Renal cortex interstitium (tissue), 11 donors: ENCODE data around the gene HMCN1. TPM values are rescaled to one million over a fixed set of nuclear protein-coding genes. Genes with fewer than 3 reads are reported as not detected.
"Not testable (repeated sequence)": the region's sequence is repeated elsewhere in the genome, so short reads cannot be mapped to it uniquely, and the experiment has no call there.

Source experiments
- DNase-seq, 11 donors: peaks; one replicate each; pipeline ENCODE4 v3.0.0-alpha.2; 2013; ENCODE audit warnings: low read depth in 9 of 11, low spot score in 4 of 11; ENCODE audit errors: extremely low read depth in 1 of 11
- polyA plus RNA-seq, 3 donors: library from polyadenylated mRNA; unstranded; fragments of 120-200 nt; gene quantifications; one replicate each; pipeline ENCODE4 v1.2.1, GENCODE V29; 2013; ENCODE audit not compliant: insufficient read length in 3 of 3

Gene HMCN1
- polyA plus RNA-seq, 3 donors: 41.2 to 67.3 (median 60.3) TPM

DNA sequence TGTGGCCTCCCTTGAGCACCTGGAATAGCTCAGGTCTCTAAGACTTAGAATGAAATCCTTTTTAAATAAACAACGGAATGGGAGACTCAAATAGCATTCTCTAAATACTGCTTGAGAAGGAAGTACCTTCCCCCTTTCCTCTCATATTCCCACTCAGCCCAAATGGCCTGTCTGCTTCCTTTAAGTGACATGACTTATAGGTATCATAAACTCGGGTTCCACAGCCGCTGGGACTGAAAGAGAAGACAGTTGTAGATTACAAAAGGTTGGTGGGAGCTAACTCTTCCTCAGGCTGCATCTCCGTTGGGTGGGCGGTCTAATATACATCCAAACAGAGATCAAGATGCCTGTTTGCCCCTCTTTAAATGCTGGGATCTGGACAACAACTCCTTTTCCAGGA, 1.2 kb upstream of the HMCN1 start:
- peak in 9 of 11 donors; percentile 17 to 73 (median 54) for DNase-seq

DNA sequence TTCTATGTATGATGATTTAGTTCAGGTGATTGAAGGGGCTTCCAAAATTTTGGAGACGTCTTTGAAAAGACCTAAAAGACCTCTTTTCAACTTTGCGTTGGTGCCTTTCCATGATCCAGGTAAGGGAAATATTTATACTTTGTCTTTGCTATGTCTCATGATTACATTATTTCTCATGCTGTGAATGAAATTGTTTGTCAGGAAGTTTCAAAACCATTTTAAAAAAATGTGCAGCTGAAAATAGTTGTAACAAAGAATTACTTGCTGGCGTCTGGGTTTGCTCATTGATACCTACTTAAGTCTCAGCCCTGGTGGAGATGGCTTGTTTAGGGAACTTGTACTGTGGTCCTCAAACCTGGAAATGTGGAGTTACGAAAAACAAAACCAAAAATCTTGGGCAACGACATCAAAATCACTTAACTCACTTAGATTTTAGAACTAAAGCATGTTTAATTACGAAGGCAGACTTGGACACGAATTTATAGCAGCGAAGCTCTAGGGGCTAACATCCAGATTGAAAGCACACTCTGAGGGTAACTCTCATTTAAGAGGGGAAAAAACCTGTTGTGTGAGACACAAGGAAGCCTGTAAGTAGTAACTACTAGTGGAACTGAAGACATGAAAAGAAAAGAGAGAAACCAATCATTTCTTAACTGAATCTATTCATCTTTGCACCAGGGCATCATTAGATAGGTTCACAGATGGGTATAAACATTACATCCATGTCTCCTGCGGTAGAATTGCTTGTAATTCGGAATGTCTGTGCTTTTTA, 924 bp downstream of the HMCN1 start:
- peak in 4 of 11 donors; percentile 1 to 35 (median 23) for DNase-seq

DNA sequence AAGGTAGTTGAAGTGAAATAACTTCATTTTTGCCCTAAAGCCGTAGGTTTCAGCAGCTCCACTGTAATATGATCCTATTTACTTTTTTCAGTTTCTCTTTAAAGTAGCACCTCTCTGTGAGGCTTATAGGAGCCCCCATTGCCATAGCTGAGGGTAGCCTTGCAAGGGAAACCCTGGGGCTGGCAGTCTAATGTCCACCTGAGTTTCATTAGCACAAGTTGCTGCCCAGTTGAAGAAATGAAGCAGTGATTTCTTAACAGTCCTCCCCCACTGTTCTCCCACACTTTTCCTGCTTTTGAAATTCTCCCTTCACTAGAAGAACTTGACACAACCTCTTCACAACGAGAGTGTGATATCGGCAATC, 1.5 kb downstream of the HMCN1 start:
- DNase-seq: peak in 4 of 11 donors; percentile 1 to 18 (median 10)

DNA sequence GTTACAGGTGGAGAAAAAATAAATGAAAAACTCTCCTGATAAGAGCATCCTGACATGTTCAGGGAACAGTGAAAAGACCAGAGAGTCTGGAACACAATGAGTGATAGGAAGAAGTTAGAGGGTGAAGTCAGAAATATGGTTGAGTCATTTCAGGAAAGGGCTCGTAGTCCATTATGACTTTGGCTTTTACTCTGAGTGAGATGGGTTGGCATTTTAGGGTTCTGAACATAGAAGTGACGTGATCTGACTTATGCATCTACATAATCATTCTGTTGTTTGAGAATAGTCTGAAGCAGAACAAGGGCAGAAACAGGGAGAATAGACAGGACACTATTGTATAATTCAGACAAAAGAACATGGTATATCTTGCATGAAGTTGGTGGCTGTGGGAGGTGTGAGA, 5.8 kb downstream of the HMCN1 start:
- no peak for DNase-seq

DNA sequence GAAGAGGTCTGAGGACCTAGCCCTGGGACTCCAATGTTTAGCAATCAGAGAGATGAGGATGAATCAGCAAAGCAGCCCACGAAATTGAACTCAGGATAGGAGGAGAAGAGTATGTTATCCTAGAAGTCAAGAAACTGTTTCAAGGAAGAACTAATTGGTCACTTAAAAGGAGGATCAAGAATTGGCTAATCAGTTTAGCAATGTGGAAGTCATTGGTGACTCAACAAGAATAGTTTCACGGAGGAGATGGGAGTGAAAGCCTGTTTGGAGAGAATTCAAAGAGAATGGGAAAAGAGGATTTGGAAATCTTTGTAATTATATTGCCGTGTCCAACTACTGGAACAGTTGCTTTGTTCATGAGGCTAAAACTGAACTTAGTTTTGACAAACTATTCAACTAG, 7.4 kb downstream of the HMCN1 start:
- no peak for DNase-seq

DNA sequence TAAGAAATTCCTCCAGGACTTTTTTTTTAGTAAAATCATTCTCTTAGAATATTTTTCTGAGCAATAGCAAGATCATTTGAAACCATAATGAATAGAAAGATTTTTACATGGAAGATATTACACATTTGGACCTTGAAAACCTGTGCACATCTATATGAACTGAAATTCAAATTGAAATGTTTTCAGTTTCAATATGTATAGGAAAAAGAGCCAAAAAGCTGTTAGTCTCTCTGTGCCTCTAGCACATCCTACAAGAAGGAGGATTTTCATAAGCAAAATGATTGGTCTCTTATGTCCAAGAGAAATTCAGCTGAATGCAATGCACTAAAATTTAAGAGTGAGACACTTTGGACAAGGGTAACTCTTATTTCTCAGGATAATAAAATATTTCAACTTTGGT, 8.2 kb downstream of the HMCN1 start:
- no peak for DNase-seq

DNA sequence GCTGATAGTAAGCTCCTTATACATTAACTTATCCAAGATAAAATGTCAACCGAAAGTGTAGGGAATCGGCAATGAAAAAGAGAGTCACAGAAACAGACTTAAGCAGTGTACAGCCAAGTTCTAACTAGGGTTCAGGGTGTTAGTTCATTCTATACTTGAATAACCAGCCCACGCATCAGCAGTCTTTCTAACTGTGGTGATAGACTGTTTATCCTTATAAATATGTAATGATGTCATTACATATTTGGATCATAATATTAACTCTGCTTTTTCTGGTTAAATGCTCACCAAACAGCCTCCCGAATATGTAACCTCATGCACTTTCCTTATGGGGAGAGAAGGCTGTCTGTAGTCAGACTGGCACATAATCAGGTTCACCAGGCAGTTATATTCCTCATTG, 11.0 kb downstream of the HMCN1 start:
- no peak for DNase-seq

DNA sequence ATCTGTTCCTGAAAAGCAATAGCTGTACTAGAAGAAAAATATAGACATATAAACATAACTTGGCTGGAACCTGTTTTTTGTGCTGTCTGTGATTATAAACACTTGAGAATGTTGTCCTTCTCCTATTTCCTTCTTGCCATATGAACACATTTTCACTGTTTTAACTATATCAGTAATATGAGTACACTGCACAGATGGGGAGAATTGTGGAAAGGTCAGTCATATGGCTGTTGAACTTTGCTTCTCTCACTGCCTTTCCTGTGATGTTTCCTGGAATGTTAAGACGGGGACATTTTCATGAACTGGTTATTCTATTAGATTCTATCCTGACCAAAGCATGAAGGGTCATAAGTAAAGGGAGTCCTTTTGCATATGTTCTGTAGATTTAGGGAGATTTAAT, 24.9 kb downstream of the HMCN1 start:
- no peak for DNase-seq

DNA sequence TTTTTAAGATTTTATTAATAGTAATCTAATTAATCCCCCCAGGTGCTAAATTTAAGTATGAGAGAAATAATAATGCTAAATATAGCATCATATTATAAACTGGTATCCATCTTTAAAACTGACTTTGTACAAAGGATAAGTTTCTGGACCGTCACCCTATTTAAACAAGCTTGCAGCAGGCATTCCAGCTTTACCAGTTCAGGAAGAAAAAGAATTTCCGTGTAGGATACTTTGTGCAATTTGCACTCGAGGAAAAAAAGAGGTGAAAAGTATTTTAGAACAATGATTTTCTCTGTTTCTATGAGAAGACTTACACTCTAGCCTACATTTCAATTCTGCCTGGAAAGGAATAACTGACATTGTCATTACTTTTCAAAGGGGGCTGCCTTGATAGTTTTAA, 27.6 kb downstream of the HMCN1 start:
- no peak for DNase-seq

DNA sequence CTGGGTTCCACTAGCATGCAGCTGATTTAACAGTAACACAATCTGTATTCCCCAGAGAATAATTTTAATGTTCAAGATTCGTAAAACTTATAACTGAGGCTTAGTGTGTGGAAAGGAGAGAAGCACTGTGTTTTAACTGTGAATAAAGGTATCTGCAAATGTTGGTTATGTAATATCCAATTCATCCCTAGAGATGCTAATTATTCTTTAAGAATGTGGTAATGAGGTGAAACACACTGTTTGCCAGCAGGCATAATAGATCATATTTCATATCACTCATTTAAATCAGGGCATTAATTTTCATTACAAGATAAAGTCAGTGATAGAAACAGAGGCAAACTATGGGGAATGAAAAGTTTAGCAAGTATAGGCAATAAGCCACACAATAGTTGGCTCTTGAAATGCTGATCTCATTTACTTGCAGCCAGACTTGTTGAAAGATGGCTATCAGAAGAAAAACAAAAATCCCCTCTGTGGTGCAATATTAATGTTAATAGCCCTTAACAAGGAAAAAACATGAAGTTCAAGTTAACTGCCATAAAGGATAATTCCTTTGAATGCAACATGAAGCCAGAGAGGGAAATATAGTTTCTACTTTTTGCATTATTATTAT, 33.4 kb downstream of the HMCN1 start:
- DNase-seq: no peak

DNA sequence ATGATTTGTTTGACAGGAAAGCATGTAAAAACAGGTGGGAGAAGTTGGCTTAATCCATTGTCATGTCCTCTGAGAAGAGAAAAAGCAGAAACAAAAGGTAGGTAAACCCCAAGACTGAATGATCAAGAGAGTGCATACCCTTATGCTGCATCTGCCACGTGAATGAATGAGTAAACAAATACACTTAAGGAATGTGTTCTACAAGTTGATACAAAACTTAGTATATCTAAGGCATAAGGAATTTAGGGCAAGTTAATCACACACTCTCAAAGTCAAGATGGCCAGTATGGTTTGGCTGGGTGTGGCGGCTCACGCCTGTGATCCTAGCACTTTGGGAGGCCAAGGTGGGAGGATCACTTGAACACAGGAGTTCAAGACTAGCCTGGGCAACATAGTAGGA, 34.2 kb downstream of the HMCN1 start:
- no peak for DNase-seq

DNA sequence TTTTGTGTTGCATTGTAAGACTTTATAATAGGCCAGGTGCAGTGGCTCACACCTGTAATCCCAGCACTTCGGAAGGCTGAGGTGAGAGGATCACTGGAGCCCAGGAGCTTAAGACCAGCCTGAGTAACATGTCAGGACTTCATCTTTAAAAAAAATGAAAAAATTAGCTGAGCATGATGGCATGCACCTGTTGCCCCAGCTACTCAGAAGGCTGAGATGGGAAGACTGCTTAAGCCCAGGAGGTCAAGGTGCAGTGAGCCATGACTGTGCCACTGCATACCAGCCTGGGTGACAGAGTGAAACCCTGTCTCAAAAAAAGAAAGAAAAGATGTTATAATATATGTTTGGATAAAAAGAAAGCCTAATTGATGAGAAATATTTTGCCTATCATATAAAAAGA, 34.9 kb downstream of the HMCN1 start:
- no peak for DNase-seq

DNA sequence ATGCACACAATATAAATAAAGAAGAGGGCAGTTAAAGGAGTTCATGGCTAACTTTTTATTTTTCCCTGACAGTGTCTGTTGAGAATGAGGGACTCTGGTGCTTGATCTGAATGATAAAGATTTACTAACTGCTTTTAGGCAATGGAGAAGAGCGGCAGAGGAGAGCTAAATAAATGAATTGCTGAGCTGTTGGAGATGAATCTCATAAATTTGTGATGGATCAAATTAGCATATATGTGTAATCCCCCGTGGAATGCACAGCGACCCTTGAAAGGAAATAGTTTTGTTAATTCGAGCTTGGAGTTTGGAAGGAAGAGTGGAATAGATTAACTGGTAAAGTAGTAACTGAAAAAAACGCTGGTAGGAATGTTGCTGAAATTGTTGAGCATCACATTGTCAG, 40.2 kb downstream of the HMCN1 start:
- no peak for DNase-seq

DNA sequence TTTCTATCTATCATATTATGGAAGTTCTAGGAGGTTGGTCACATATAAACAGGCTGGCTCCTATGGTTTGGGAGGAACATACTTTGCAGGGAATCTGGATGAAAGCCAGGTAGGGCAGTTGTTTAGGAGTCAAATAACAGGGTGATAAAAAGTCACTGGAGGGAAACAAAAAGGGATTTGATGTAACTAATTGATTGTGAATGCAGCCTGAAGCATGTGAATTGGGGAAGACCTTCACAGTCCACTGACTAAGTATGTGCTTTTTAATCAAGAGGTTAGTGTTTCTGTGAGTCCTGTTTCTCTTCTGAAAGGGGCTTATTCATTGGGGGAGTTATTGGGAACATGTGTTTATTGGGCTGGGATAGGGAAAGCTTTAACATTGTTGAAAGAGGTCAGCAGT, 41.3 kb downstream of the HMCN1 start:
- DNase-seq: peak in 8 of 11 donors; percentile 21 to 60 (median 28)

DNA sequence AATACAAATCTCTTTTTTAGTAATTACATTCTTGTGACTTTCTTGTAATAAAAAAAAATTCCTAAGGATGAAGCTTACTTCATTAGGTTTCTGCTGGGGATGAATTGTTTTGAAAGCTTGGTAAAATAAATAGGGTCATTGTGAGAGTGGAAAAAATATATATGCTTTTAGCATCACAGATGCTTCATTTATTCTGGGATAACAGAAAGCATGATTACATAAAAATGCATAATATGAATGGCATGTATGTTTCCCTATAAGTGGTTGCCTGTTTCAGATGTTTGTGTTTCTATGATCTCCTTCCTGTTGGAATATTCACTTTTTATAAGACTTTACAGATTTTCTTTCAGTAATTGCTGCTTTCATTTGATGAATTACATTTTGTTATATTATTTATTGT, 42.3 kb downstream of the HMCN1 start:
- no peak for DNase-seq

DNA sequence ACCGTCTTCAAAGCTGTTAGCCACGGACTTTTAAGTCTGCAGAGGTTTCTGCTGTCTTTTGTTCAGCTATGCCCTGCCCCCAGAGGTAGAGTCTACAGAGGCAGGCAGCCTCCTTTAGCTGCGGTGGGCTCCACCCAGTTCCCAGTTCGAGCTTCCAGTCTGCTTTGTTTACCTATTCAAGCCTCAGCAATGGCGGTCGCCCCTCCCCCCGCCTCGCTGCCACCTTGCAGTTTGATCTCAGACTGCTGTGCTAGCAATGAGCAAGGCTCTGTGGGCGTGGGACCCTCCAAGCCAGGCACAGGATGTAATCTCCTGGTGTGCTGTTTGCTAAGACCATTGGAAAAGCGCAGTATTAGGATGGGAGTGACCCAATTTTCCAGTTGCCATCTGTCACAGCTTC, 49.7 kb downstream of the HMCN1 start:
- DNase-seq: not testable (repeated sequence)

DNA sequence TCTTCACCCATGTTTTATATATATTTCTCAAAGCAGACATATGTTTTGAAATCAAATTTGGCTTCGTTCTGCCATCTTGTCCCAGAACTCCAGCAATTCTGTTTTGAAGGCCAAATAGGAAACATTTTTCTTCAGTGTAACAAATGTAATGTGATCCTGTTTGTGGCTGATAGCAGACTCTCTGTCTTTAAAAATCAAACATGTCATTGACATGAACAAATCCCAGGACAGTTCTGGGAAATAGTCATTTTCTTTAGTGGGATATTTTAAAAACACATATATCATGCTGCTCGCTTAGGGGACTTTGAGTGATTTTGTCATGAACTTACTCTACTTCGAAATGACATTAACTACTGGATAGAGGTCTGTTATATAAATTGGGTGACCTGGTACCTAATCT, 51.4 kb downstream of the HMCN1 start:
- DNase-seq: no peak

DNA sequence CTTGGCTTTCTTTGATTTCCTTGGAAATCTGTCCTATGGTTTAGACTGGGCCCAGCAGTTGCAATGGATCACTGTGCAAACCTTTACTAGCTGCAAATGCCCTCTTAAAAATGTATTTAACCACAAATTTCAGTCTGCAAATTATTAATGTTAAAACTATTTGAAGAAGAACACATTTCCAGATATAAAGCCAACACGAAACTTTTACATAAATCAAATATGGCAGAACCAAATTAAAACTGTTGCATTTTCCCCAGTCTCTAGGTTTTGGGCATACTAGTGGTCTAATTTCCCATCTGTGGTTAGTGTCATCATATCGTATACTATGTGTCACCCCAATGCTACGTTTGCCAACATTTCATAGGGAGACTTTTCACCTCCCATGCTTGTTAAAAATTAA, 52.3 kb downstream of the HMCN1 start:
- no peak for DNase-seq

DNA sequence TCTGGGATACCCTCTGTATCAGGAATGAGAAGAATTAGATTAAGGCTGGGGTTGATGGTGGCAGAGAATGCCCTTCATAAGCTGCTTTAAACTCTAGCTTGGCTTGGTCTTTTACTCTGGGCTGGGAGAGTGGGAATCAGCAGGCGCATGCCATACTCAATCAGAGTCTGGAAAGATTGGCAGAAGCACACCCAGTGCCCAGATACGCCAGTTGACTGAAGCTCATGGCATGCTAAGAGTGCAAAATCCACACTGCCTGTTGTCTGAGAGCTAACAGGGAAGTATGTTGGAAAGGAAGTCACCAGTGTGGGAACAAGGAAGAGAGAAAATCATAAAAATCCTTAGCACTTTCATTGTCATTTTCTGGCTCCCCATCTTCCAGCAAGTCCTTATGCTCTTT, 53.0 kb downstream of the HMCN1 start:
- DNase-seq: no peak

DNA sequence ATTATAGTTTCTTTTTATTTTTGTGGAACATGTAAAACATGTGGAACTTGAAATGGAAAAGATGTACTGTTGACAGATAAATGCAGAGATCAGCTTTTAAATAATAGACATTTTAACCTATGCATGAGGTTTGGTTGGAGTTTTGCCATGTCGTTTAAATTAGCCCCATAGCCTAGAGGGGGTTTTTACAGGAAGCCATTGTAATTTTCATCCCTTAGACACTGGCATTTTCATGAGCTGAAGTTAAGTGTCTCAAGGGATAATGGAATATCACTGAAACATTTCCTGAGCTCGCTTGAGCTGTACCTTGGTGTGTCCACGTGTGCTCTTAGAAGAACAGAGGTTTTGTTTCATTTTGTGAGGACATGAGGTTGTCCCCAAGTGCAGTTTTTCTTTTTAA, 54.2 kb downstream of the HMCN1 start:
- DNase-seq: no peak
